ENCODE measurements around the gene UBA7. TPM values are rescaled to one million over a fixed set of nuclear protein-coding genes. Genes with fewer than 3 reads are reported as not detected.
A peak's percentile ranks its signal among the peaks of the same experiment; 100 is the strongest.

UBA7 gene
- total and polyA plus RNA-seq, 2 of the 13 experiments (the other 11 are each of a cell fraction or from before 2014, with no cell fraction given) = 9.5 to 16.5 TPM

GRCh38 chr3:49856181-49857005 is 42.6 kb upstream of the UBA7 start, which contains the start of gene TRAIP (continued):
- TF ChIP-seq ZNF576 (CRISPR knock-in tag; IDR thresholded peaks at IDR 0.05) = peak; percentile 82; the same call in 1 of the 2 replicates
- no peak for TF ChIP-seq ISL2 (CRISPR knock-in tag; IDR thresholded peaks at IDR 0.05)
- TF ChIP-seq ZNF850 (CRISPR knock-in tag; conservative IDR thresholded peaks at IDR 0.05) = no peak
- TF ChIP-seq ZSCAN25 (CRISPR knock-in tag; IDR thresholded peaks at IDR 0.05) = no peak
- no peak for TF ChIP-seq ZNF556 (CRISPR knock-in tag; IDR thresholded peaks at IDR 0.05; ENCODE audit: borderline replicate concordance)
- TF ChIP-seq TERF1 (CRISPR knock-in tag; IDR thresholded peaks at IDR 0.05) = no peak; the same call in 1 of the 2 replicates
- peak; percentile 81; the same call in 1 of the 2 replicates for TF ChIP-seq ZGPAT (CRISPR knock-in tag; IDR thresholded peaks at IDR 0.05)
- no peak for TF ChIP-seq ATRX (CRISPR knock-in tag; IDR thresholded peaks at IDR 0.05; ENCODE audit: borderline replicate concordance)
- TF ChIP-seq ZNF362 (CRISPR knock-in tag; IDR thresholded peaks at IDR 0.05; ENCODE audit: borderline replicate concordance) = no peak
- peak; percentile 32; the same call in 1 of the 2 replicates for TF ChIP-seq TARDBP (CRISPR knock-in tag; IDR thresholded peaks at IDR 0.05)
- TF ChIP-seq RAD51 (IDR thresholded peaks at IDR 0.05; ENCODE audit: borderline replicate concordance) = no peak
- TF ChIP-seq ZNF572 (CRISPR knock-in tag; IDR thresholded peaks at IDR 0.05) = peak; percentile 92; the same call in 1 of the 2 replicates
- no peak for TF ChIP-seq FOSL1 (CRISPR knock-in tag; IDR thresholded peaks at IDR 0.05; ENCODE audit: borderline replicate concordance)
- TF ChIP-seq KMT2B (CRISPR knock-in tag; IDR thresholded peaks at IDR 0.05) = peak; percentile 84
- no peak for TF ChIP-seq ZNF292 (CRISPR knock-in tag; IDR thresholded peaks at IDR 0.05; ENCODE audit: borderline replicate concordance, low read depth)
- no peak for TF ChIP-seq ZNF784 (CRISPR knock-in tag; IDR thresholded peaks at IDR 0.05; ENCODE audit: borderline replicate concordance)
- TF ChIP-seq JUND (CRISPR knock-in tag; IDR thresholded peaks at IDR 0.05) = no peak
- TF ChIP-seq ZNF512B (CRISPR knock-in tag; IDR thresholded peaks at IDR 0.05; ENCODE audit: borderline replicate concordance) = no peak
- TF ChIP-seq NONO (IDR thresholded peaks at IDR 0.05) = no peak
- TF ChIP-seq NONO (CRISPR knock-in tag; conservative IDR thresholded peaks at IDR 0.05) = no peak; the same call in 1 of the 2 replicates
- TF ChIP-seq RXRA (CRISPR knock-in tag; IDR thresholded peaks at IDR 0.05) = 0 out of 2 replicates have a peak, but pooled peaks have one; percentile 51

Measured in HepG2 (cell line).